Measurements from ENCODE around the gene GPX4. TPM values are rescaled to one million over a fixed set of nuclear protein-coding genes. Genes with fewer than 3 reads are reported as not detected.

GPX4 gene
- total and polyA plus RNA-seq, 2 of the 13 experiments (the other 11 are each of a cell fraction or from before 2014, with no cell fraction given): 535 to 613 TPM

- no peak for ATAC-seq
- H3K27ac ChIP-seq (ENCODE audit: extremely low read length, insufficient read depth, low read length): peak overlapping the region; percentile 86
- H3K4me2 ChIP-seq (ENCODE audit: low read depth, low read length): peak overlapping the region; percentile 92
- in situ Hi-C loops (cut with HindIII; ENCODE audit: extremely low pct_ligation_motif_present, low pct_unique_long_range_greater_than_20kb): loop anchor here (5.0 kb wide), 1 partner anchor 34 kb away; the partner anchor contains the start of gene ARHGAP45
- H3K9me3 ChIP-seq (ENCODE audit: low read length): no peaks in the 10 kb centered on the region
- intact Hi-C loops (cut with micrococcal nuclease; ENCODE audit: unreplicated experiment): loop anchor here (10.0 kb wide), 1 partner anchor 47 kb away; no protein-coding TSS in a partner anchor
- H3K36me3 ChIP-seq (replicated peaks in 1 of 2; ENCODE audit: control insufficient read depth in 1 of 2, insufficient read depth in 2 of 2, low read length in 2 of 2): peaks cover under 1 to 9% of the 10 kb centered on the region in 2 experiments; a peak in 3 of 5 replicates
- DNase-seq (ENCODE audit: low spot score): no peak
- ChIA-PET POLR2A (interaction anchor here (0.6 to 4.1 kb wide), 6 partner anchors 15 to 168 kb away, joined by 3 to 20 read pairs (median 4); partner anchors contain the start of genes ARHGAP45, CIRBP and CNN2), CTCF (ENCODE audit: low intra/inter-chr PET ratio, low total read pairs) (no interaction called here)
- peaks cover 11% of the 10 kb centered on the region for H3K79me2 ChIP-seq (ENCODE audit: insufficient read depth, low read length)
- H3K4me3 ChIP-seq (replicated peaks in 1 of 3; ENCODE audit: insufficient read depth in 1 of 3, low read depth in 2 of 3, low read length in 3 of 3): 0 out of 6 replicates have a peak overlapping the region, but pooled peaks of 2 of the 3 experiments have one; percentile 15 to 41
- 45% methylated on average over 9 of the region's 9 CpGs for WGBS (ENCODE audit: low lambda C conversion rate)
- H3K4me1 ChIP-seq (ENCODE audit: insufficient read depth, low read length): peaks cover 81% of the 10 kb centered on the region
- no peak for TF ChIP-seq TARDBP (CRISPR knock-in tag; IDR thresholded peaks at IDR 0.05)
- peak; percentile 14; the same call in 1 of the 2 replicates for TF ChIP-seq ZNF446 (CRISPR knock-in tag; IDR thresholded peaks at IDR 0.05)
- 0 out of 2 replicates have a peak, but pooled peaks have one; percentile 17 for TF ChIP-seq NR2F2 (IDR thresholded peaks at IDR 0.05; ENCODE audit: borderline replicate concordance, low read depth)
- 0 out of 2 replicates have a peak, but pooled peaks have one; percentile 15 for TF ChIP-seq ZSCAN29 (CRISPR knock-in tag; conservative IDR thresholded peaks at IDR 0.05)
- no peak for TF ChIP-seq ZNF431 (CRISPR knock-in tag; IDR thresholded peaks at IDR 0.05; ENCODE audit: borderline replicate concordance, low read depth)
- TF ChIP-seq ZNF235 (CRISPR knock-in tag; IDR thresholded peaks at IDR 0.05; ENCODE audit: borderline replicate concordance): no peak
- TF ChIP-seq ZNF709 (CRISPR knock-in tag; IDR thresholded peaks at IDR 0.05): 0 out of 2 replicates have a peak, but pooled peaks have one; percentile 21
- H3K27me3 ChIP-seq (ENCODE audit: control insufficient read depth in 1 of 2, insufficient read depth in 2 of 2, low read length in 2 of 2): no peaks in the 10 kb centered on the region
- no peak for FAIRE-seq
- no TSS peak for BruUV-seq (replicated peaks)
- H2AFZ ChIP-seq (ENCODE audit: low read length): no peak overlapping the region
- H4K20me1 ChIP-seq (ENCODE audit: insufficient read depth, low read length): peaks cover 11% of the 10 kb centered on the region; the same call in 1 of the 2 replicates
- peak overlapping the region; percentile 82 for H3K9ac ChIP-seq (ENCODE audit: insufficient read depth, low read depth, low read length)
Measured at GRCh38 chr19:1101337-1101698, 2.5 kb upstream of the GPX4 start.
